T-helper 2 cell treated with Interferon-gamma antibody and Interleukin-4, amounts not matched to agents 100 ng/mL and 5 ng/mL, for 36 hours (primary cell): ENCODE measurements around the gene POU6F2. TPM values are rescaled to one million over a fixed set of nuclear protein-coding genes. Genes with fewer than 3 reads are reported as not detected.
"Not testable (repeated sequence)": the region's sequence is repeated elsewhere in the genome, so short reads cannot be mapped to it uniquely, and the experiment has no call there.

Experiments
- intact Hi-C: fragments of 100-400 bp; cut with micrococcal nuclease; formaldehyde crosslinking; loops from one replicate; pipeline ENCODE4 v1.15.1; 2023
- total RNA-seq: library from RNA; stranded (reverse); gene quantifications from 2 replicates; pipeline ENCODE4 v1.2.3, GENCODE V29; 2022

Gene POU6F2
- total RNA-seq, 1 donor from 2014 or later: not detected

GRCh38 chr7:39184391-39184790 lies 206.7 kb downstream of the POU6F2 start:
- intact Hi-C loops: no loop called here

GRCh38 chr7:39186131-39186530 lies 208.4 kb downstream of the POU6F2 start:
- intact Hi-C loops: no loop called here

- intact Hi-C loops: no loop called here
Observed at GRCh38 chr7:39186671-39187070, 209.0 kb downstream of the POU6F2 start.

GRCh38 chr7:39187130-39187529 lies 209.4 kb downstream of the POU6F2 start:
- intact Hi-C loops: no loop called here

- intact Hi-C loops: no loop called here
Observed at GRCh38 chr7:39192476-39192875, 214.8 kb downstream of the POU6F2 start.

GRCh38 chr7:39194388-39194787 lies 216.7 kb downstream of the POU6F2 start:
- intact Hi-C loops: not testable (repeated sequence)

GRCh38 chr7:39195967-39196366 lies 218.3 kb downstream of the POU6F2 start:
- intact Hi-C loops: no loop called here

GRCh38 chr7:39197831-39198230 lies 220.1 kb downstream of the POU6F2 start:
- intact Hi-C loops: no loop called here

- intact Hi-C loops: no loop called here
Observed at GRCh38 chr7:39198556-39198955, 220.8 kb downstream of the POU6F2 start.

- intact Hi-C loops: no loop called here
Observed at GRCh38 chr7:39199006-39199405, 221.3 kb downstream of the POU6F2 start.

- intact Hi-C loops: no loop called here
Observed at GRCh38 chr7:39199951-39200350, 222.2 kb downstream of the POU6F2 start.

- intact Hi-C loops: no loop called here
Observed at GRCh38 chr7:39202041-39202440, 224.3 kb downstream of the POU6F2 start.

- intact Hi-C loops: no loop called here
Observed at GRCh38 chr7:39210362-39210761, 232.7 kb downstream of the POU6F2 start.

- intact Hi-C loops: no loop called here
Observed at GRCh38 chr7:39211581-39211980, 233.9 kb downstream of the POU6F2 start.

GRCh38 chr7:39212876-39213275 lies 235.2 kb downstream of the POU6F2 start:
- intact Hi-C loops: no loop called here

GRCh38 chr7:39217783-39218182 lies 240.1 kb downstream of the POU6F2 start:
- intact Hi-C loops: no loop called here

GRCh38 chr7:39219869-39220268 lies 242.2 kb downstream of the POU6F2 start:
- intact Hi-C loops: no loop called here

- intact Hi-C loops: no loop called here
Observed at GRCh38 chr7:39221901-39222300, 244.2 kb downstream of the POU6F2 start.

- intact Hi-C loops: no loop called here
Observed at GRCh38 chr7:39228946-39229345, 251.2 kb downstream of the POU6F2 start.

GRCh38 chr7:39233851-39234529 lies 256.3 kb downstream of the POU6F2 start:
- intact Hi-C loops: no loop called here

- intact Hi-C loops: no loop called here
Observed at GRCh38 chr7:39238234-39238869, 260.6 kb downstream of the POU6F2 start.

- intact Hi-C loops: no loop called here
Observed at GRCh38 chr7:39240864-39241263, 263.2 kb downstream of the POU6F2 start.

GRCh38 chr7:39247576-39247975 lies 269.9 kb downstream of the POU6F2 start:
- intact Hi-C loops: no loop called here
